Measurements from ENCODE around the gene LIME1. TPM values are rescaled to one million over a fixed set of nuclear protein-coding genes. Genes with fewer than 3 reads are reported as not detected.

Gene LIME1
- total RNA-seq, 1 experiment from 2014 or later, result 25.8 TPM

DNA sequence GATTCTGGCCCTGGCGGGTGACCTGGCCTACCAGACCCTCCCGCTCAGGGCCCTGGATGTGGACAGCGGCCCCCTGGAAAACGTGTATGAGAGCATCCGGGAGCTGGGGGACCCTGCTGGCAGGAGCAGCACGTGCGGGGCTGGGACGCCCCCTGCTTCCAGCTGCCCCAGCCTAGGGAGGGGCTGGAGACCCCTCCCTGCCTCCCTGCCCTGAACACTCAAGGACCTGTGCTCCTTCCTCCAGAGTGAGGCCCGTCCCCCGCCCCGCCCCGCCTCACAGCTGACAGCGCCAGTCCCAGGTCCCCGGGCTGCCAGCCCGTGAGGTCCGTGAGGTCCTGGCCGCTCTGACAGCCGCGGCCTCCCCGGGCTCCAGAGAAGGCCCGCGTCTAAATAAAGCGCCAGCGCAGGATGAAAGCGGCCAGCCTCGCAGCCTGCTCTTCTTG is 2.2 kb downstream of the LIME1 start:
- Mint-ChIP-seq H3K4me3 (ENCODE audit: low read depth, unreplicated experiment) (peak overlapping the region; percentile 34), H3K4me1 (ENCODE audit: low read depth, unreplicated experiment) (no peaks in the 10 kb centered on the region), H3K9me3 (ENCODE audit: low read depth, unreplicated experiment) (no peaks in the 10 kb centered on the region), H3K27ac (ENCODE audit: unreplicated experiment) (no peak overlapping the region), H3K36me3 (ENCODE audit: insufficient read depth, unreplicated experiment) (peaks cover 67% of the 10 kb centered on the region), H3K27me3 (ENCODE audit: unreplicated experiment) (no peaks in the 10 kb centered on the region)
- intact Hi-C loops (cut with micrococcal nuclease; ENCODE audit: unreplicated experiment), result no loop called here
- no peak for DNase-seq
- TF ChIP-seq, protein P1, sequence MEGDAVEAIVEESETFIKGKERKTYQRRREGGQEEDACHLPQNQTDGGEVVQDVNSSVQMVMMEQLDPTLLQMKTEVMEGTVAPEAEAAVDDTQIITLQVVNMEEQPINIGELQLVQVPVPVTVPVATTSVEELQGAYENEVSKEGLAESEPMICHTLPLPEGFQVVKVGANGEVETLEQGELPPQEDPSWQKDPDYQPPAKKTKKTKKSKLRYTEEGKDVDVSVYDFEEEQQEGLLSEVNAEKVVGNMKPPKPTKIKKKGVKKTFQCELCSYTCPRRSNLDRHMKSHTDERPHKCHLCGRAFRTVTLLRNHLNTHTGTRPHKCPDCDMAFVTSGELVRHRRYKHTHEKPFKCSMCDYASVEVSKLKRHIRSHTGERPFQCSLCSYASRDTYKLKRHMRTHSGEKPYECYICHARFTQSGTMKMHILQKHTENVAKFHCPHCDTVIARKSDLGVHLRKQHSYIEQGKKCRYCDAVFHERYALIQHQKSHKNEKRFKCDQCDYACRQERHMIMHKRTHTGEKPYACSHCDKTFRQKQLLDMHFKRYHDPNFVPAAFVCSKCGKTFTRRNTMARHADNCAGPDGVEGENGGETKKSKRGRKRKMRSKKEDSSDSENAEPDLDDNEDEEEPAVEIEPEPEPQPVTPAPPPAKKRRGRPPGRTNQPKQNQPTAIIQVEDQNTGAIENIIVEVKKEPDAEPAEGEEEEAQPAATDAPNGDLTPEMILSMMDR (IDR thresholded peaks at IDR 0.05; ENCODE audit: unreplicated experiment), result no peak
- CTCF ChIA-PET, result no interaction called here
- BruUV-seq (replicated peaks), result no TSS peak

DNA sequence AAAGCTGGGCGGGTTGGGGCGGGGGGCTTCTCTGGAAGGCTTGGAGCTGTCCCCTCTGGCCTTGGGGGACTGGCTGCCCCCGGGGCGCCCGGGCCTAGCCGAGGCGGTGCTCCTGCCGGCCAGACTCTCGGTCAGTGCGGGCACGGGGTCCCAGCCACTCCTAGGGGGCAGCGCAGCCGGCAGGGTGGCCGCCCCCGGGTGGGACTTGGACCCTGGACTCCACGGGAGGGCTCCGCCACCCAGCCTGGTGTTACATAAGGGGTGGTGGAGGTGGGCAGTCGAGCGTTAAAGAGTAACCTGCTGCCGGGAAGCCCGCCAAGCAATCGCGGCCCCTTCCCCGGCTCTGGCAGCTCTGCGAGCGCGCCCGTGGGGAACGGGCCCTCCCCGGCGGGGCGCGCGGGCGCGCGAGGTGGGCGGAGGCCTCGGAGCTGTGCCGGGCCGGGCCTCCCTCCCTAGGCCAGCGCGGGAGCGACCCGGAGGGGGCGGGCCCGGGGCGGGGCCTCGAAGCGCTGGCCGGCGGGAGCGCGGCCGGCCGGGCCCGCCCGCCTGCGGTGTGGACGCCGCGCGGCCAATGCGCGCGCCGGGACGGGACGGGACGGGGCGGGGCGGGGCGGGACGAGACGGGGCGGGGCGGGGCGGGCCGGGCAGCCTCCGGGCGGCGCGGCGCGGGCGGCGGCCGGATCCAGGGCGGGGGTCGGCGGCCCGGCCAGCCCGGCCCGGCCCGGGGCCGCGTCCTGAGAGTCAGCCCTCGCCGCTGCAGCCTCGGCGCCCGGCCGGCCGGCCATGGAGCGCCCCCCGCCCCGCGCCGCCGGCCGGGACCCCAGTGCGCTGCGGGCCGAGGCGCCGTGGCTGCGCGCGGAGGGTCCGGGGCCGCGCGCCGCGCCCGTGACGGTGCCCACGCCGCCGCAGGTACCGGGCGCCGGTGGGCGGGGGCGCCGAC is 2.9 kb downstream of the LIME1 start, which contains the start of gene SLC2A4RG:
Gene SLC2A4RG, plus strand, starts transcription at position 647 of the 940 bp plus-strand sequence. Its CDS starts 137 bp downstream, at position 784.
- H3K36me3 Mint-ChIP-seq (ENCODE audit: insufficient read depth, unreplicated experiment), result peaks cover 65% of the 10 kb centered on the region
- H3K4me1 Mint-ChIP-seq (ENCODE audit: low read depth, unreplicated experiment), result no peaks in the 10 kb centered on the region
- H3K27me3 Mint-ChIP-seq (ENCODE audit: unreplicated experiment), result no peaks in the 10 kb centered on the region
- BruUV-seq (replicated peaks), result no TSS peak
- H3K4me3 Mint-ChIP-seq (ENCODE audit: low read depth, unreplicated experiment), result peak within 1 kb of the TSS; percentile 72
- TF ChIP-seq, protein P1 (IDR thresholded peaks at IDR 0.05; ENCODE audit: unreplicated experiment), result no peak
- DNase-seq, result peak; percentile 90
- peak within 1 kb of the TSS; percentile 64 for H3K27ac Mint-ChIP-seq (ENCODE audit: unreplicated experiment)
- CTCF ChIA-PET, result no interaction called here
- no peaks in the 10 kb centered on the region for H3K9me3 Mint-ChIP-seq (ENCODE audit: low read depth, unreplicated experiment)
- intact Hi-C loops (cut with micrococcal nuclease; ENCODE audit: unreplicated experiment), result no loop called here

DNA sequence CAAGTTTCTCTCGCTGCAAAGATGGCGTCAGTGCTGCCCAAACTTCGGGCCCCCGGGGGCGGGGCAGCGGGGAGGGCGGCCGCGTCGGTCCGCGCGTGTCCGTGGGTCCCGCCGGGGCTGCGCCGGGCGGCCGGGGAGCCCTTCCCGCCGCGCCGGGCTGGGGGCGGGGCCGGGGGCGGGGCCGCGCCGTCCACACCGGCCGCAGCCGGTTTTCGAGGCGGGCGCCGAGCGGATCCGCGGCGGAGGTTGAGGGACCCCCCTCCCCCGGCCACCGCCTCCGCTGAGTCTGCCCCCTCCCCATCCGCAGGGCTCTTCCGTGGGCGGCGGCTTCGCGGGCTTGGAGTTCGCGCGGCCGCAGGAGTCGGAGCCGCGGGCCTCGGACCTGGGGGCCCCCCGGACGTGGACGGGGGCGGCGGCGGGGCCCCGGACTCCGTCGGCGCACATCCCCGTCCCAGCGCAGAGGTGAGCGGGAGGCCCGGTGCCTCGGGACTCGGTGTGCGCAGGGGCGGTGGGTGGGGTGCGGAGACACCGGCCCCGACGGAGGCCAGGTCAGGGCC is 3.7 kb downstream of the LIME1 start:
- H3K4me3 Mint-ChIP-seq (ENCODE audit: low read depth, unreplicated experiment), result peak overlapping the region; percentile 72
- H3K4me1 Mint-ChIP-seq (ENCODE audit: low read depth, unreplicated experiment), result no peaks in the 10 kb centered on the region
- intact Hi-C loops (cut with micrococcal nuclease; ENCODE audit: unreplicated experiment), result no loop called here
- CTCF ChIA-PET, result interaction anchor here (1.2 to 1.6 kb wide), 8 partner anchors 33 to 240 kb away, joined by 4 to 12 read pairs (median 4); partner anchors contain the start of genes ARFRP1, SAMD10, TPD52L2 and ZGPAT
- peaks cover 70% of the 10 kb centered on the region for H3K36me3 Mint-ChIP-seq (ENCODE audit: insufficient read depth, unreplicated experiment)
- BruUV-seq (replicated peaks), result no TSS peak
- peak; percentile 67 for DNase-seq
- no peaks in the 10 kb centered on the region for H3K9me3 Mint-ChIP-seq (ENCODE audit: low read depth, unreplicated experiment)
- no peak overlapping the region for H3K27ac Mint-ChIP-seq (ENCODE audit: unreplicated experiment)
- H3K27me3 Mint-ChIP-seq (ENCODE audit: unreplicated experiment), result no peaks in the 10 kb centered on the region
- TF ChIP-seq, protein P1 (IDR thresholded peaks at IDR 0.05; ENCODE audit: unreplicated experiment), result no peak

DNA sequence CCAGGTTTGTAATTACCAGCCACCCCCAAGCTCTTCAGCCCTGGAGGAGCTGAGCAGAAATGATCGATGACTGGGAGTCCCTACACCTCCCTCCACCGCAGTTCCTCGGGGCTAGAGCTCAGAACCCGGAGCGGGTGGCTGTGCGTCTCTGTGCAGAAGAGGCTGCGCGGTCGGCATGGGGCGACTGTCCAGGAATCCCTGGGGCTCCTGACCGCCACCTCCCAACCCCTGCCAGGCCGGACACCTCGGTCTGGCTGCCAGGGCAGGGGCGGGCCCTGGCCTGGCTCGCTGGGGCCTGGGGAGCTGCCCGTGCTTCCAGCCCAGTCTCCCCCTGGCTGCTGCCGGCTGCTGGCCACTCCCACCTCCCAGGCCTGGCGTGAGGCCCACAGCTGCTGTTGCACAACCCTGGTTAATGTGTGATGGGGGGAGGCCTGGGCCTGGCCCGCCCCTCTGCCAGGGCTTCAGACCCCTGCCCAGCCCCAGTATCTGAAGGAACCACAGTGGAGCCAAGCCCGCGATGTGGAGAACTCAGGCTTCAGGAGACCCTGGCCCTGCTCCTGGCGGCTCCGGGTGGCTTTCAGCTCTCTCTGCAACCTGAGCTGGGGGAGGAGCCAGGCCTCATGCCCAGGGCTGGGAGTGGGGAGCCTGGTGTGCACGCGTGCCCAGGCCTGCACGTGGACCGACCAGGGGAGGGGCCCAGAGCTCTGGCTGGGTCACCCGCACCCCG is 4.3 kb downstream of the LIME1 start:
- peak; percentile 98 for DNase-seq
- peak overlapping the region; percentile 64 for H3K27ac Mint-ChIP-seq (ENCODE audit: unreplicated experiment)
- H3K36me3 Mint-ChIP-seq (ENCODE audit: insufficient read depth, unreplicated experiment), result peaks cover 63% of the 10 kb centered on the region
- intact Hi-C loops (cut with micrococcal nuclease; ENCODE audit: unreplicated experiment), result no loop called here
- no peaks in the 10 kb centered on the region for H3K9me3 Mint-ChIP-seq (ENCODE audit: low read depth, unreplicated experiment)
- TF ChIP-seq, protein P1 (IDR thresholded peaks at IDR 0.05; ENCODE audit: unreplicated experiment), result peak; percentile 38
- peak overlapping the region; percentile 72 for H3K4me3 Mint-ChIP-seq (ENCODE audit: low read depth, unreplicated experiment)
- CTCF ChIA-PET, result interaction anchor here (0.6 to 1.6 kb wide), 11 partner anchors 10 to 334 kb away, joined by 3 to 12 read pairs (median 4); partner anchors contain the start of genes ARFRP1, SAMD10, TPD52L2 and ZGPAT
- H3K4me1 Mint-ChIP-seq (ENCODE audit: low read depth, unreplicated experiment), result no peaks in the 10 kb centered on the region
- no TSS peak for BruUV-seq (replicated peaks)
- H3K27me3 Mint-ChIP-seq (ENCODE audit: unreplicated experiment), result no peaks in the 10 kb centered on the region

Data from Calu3 (cell line).